GM12878 (cell line): ENCODE results near the gene MEAF6.
A peak's percentile ranks its signal among the peaks of the same experiment; 100 is the strongest.

Experiments used
- EZH2 ChIP-seq: IDR thresholded peaks from 2 replicates; pipeline ENCODE4 v1.6.1; 2012; ENCODE audit warnings: low read depth, mild to moderate bottlenecking, control low read depth, inconsistent platforms, low read length, borderline replicate concordance; ENCODE audit not compliant: control insufficient read depth
- NBN ChIP-seq: fragments of 450-650 bp; IDR thresholded peaks from 2 replicates; pipeline ENCODE4 v1.6.1; 2016
- POLR2A ChIP-seq: IDR thresholded peaks from 2 replicates; pipeline ENCODE4 v1.6.1; 2011; ENCODE audit warnings: low read depth, mild to moderate bottlenecking, low read length
- POLR2AphosphoS2 ChIP-seq: IDR thresholded peaks from 2 replicates; pipeline ENCODE4 v1.6.1; 2011; ENCODE audit warnings: low read depth, mild to moderate bottlenecking, low read length, improper control_type of control experiment, moderate library complexity
- POU2F2 ChIP-seq: IDR thresholded peaks from 3 replicates; pipeline ENCODE4 v1.6.1; 2011; ENCODE audit warnings: low read depth, mild to moderate bottlenecking, low read length, borderline replicate concordance
- SUZ12 ChIP-seq: fragments of 200-600 bp; sonication (generic); IDR thresholded peaks from one replicate; pipeline ENCODE4 v1.6.1; 2018; ENCODE audit warnings: antibody characterized with exemption, mild to moderate bottlenecking; ENCODE audit not compliant: unreplicated experiment
- TCF12 ChIP-seq: IDR thresholded peaks from 2 replicates; pipeline ENCODE4 v1.6.1; 2011; ENCODE audit warnings: low read depth, mild to moderate bottlenecking, low read length
- WRNIP1 ChIP-seq: IDR thresholded peaks from 2 replicates; pipeline ENCODE4 v1.6.1; 2011; ENCODE audit warnings: low read depth, low read length, improper control_type of control experiment, borderline replicate concordance
- TF ChIP-seq, protein P1 (sequence below), 3 experiments: IDR thresholded peaks in 2 of 3; conservative IDR thresholded peaks in 1 of 3; 2 replicates each; pipeline ENCODE4 v1.5.1; 2011; ENCODE audit warnings: low read depth in 3 of 3, low read length in 3 of 3, mild to moderate bottlenecking in 3 of 3, control low read depth in 2 of 3, moderate library complexity in 2 of 3, inconsistent platforms in 1 of 3, mixed read lengths in 1 of 3; ENCODE audit not compliant: control insufficient read depth in 2 of 3, insufficient read depth in 1 of 3; ENCODE audit errors: extremely low read depth in 1 of 3

DNA sequence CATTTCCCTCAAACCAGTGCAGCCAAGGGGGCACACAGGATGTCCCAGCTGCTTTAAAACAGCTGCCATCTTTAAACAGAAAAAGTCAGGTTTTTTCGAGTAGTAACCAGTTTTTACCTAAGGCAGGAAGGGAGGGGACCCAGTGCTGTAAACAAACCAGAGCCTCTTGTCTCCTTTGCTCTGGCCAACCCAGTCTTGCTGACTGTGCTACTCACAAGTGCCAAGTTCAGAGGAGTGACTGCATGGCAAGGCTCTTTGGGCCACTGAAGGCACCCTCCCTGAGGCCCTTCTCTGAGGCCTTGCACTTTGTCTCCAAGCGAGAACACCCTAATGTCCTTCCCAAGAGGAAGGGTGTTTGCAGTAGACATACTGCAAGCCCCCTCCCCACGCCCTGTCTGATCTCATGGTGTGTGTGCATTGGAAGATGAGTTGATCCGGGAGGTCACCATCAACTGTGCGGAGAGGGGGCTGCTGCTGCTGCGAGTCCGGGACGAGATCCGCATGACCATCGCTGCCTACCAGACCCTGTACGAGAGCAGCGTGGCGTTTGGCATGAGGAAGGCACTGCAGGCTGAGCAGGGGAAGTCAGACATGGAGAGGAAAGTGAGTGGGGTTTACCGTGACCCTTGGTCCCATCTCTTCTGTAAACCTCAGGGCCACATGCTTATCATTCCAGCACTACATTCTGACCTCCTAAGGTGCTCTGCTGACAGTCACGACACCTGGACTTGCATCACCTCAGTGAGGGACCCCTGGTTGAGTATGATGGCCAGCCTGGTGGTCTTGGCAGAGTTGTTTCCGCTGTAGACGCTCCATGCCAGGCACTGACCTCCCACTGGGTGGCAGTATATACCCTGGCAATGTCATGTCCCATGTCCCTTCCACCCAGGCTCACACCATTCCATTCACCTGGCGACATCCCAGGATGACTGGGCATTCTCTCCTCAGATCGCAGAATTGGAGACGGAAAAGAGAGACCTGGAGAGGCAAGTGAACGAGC lies 46.9 kb upstream of the MEAF6 start:
- TF ChIP-seq EZH2 (no peak), NBN (no peak), WRNIP1 (no peak), TCF12 (no peak), POU2F2 (no peak), POLR2A (no peak), POLR2AphosphoS2 (no peak), SUZ12 (no peak)
- TF ChIP-seq, protein P1, sequence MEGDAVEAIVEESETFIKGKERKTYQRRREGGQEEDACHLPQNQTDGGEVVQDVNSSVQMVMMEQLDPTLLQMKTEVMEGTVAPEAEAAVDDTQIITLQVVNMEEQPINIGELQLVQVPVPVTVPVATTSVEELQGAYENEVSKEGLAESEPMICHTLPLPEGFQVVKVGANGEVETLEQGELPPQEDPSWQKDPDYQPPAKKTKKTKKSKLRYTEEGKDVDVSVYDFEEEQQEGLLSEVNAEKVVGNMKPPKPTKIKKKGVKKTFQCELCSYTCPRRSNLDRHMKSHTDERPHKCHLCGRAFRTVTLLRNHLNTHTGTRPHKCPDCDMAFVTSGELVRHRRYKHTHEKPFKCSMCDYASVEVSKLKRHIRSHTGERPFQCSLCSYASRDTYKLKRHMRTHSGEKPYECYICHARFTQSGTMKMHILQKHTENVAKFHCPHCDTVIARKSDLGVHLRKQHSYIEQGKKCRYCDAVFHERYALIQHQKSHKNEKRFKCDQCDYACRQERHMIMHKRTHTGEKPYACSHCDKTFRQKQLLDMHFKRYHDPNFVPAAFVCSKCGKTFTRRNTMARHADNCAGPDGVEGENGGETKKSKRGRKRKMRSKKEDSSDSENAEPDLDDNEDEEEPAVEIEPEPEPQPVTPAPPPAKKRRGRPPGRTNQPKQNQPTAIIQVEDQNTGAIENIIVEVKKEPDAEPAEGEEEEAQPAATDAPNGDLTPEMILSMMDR (IDR thresholded peaks at IDR 0.05 in 2 of 3, conservative IDR thresholded peaks at IDR 0.05 in 1 of 3; ENCODE audit: control insufficient read depth in 2 of 3, extremely low read depth in 1 of 3, insufficient read depth in 1 of 3, low read depth in 3 of 3, low read length in 3 of 3) = peak; percentile 62 to 78 (median 74)
